ENCODE results near the gene STX3. TPM values are rescaled to one million over a fixed set of nuclear protein-coding genes. Genes with fewer than 3 reads are reported as not detected.

The STX3 gene
- total and polyA plus RNA-seq, 2 of the 8 experiments (the other 6 are each of a cell fraction or from before 2014, with no cell fraction given), result 50.5 to 56.1 TPM

DNA sequence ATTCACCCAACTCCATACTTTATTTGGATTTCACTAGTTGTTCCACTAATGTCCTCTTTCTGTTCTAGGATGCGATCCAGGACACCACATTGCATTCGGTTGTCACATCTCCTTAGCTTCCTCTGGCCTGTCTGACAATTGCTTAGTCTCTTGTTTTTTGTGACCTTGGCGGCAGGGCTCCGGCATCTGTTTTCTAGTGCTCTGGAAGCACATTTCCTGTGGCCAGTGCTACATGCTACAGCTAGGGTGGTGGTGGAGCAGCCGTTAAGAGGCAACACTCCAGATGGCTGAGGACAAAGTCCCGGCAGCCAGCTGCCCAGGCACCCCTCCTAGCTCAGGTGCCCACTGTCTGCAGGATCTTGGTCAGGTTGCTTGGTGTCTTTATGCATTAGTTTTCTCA is 6.8 kb downstream of the STX3 start (continued):
- TF ChIP-seq, protein P1, sequence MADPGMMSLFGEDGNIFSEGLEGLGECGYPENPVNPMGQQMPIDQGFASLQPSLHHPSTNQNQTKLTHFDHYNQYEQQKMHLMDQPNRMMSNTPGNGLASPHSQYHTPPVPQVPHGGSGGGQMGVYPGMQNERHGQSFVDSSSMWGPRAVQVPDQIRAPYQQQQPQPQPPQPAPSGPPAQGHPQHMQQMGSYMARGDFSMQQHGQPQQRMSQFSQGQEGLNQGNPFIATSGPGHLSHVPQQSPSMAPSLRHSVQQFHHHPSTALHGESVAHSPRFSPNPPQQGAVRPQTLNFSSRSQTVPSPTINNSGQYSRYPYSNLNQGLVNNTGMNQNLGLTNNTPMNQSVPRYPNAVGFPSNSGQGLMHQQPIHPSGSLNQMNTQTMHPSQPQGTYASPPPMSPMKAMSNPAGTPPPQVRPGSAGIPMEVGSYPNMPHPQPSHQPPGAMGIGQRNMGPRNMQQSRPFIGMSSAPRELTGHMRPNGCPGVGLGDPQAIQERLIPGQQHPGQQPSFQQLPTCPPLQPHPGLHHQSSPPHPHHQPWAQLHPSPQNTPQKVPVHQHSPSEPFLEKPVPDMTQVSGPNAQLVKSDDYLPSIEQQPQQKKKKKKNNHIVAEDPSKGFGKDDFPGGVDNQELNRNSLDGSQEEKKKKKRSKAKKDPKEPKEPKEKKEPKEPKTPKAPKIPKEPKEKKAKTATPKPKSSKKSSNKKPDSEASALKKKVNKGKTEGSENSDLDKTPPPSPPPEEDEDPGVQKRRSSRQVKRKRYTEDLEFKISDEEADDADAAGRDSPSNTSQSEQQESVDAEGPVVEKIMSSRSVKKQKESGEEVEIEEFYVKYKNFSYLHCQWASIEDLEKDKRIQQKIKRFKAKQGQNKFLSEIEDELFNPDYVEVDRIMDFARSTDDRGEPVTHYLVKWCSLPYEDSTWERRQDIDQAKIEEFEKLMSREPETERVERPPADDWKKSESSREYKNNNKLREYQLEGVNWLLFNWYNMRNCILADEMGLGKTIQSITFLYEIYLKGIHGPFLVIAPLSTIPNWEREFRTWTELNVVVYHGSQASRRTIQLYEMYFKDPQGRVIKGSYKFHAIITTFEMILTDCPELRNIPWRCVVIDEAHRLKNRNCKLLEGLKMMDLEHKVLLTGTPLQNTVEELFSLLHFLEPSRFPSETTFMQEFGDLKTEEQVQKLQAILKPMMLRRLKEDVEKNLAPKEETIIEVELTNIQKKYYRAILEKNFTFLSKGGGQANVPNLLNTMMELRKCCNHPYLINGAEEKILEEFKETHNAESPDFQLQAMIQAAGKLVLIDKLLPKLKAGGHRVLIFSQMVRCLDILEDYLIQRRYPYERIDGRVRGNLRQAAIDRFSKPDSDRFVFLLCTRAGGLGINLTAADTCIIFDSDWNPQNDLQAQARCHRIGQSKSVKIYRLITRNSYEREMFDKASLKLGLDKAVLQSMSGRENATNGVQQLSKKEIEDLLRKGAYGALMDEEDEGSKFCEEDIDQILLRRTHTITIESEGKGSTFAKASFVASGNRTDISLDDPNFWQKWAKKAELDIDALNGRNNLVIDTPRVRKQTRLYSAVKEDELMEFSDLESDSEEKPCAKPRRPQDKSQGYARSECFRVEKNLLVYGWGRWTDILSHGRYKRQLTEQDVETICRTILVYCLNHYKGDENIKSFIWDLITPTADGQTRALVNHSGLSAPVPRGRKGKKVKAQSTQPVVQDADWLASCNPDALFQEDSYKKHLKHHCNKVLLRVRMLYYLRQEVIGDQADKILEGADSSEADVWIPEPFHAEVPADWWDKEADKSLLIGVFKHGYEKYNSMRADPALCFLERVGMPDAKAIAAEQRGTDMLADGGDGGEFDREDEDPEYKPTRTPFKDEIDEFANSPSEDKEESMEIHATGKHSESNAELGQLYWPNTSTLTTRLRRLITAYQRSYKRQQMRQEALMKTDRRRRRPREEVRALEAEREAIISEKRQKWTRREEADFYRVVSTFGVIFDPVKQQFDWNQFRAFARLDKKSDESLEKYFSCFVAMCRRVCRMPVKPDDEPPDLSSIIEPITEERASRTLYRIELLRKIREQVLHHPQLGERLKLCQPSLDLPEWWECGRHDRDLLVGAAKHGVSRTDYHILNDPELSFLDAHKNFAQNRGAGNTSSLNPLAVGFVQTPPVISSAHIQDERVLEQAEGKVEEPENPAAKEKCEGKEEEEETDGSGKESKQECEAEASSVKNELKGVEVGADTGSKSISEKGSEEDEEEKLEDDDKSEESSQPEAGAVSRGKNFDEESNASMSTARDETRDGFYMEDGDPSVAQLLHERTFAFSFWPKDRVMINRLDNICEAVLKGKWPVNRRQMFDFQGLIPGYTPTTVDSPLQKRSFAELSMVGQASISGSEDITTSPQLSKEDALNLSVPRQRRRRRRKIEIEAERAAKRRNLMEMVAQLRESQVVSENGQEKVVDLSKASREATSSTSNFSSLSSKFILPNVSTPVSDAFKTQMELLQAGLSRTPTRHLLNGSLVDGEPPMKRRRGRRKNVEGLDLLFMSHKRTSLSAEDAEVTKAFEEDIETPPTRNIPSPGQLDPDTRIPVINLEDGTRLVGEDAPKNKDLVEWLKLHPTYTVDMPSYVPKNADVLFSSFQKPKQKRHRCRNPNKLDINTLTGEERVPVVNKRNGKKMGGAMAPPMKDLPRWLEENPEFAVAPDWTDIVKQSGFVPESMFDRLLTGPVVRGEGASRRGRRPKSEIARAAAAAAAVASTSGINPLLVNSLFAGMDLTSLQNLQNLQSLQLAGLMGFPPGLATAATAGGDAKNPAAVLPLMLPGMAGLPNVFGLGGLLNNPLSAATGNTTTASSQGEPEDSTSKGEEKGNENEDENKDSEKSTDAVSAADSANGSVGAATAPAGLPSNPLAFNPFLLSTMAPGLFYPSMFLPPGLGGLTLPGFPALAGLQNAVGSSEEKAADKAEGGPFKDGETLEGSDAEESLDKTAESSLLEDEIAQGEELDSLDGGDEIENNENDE (IDR thresholded peaks at IDR 0.05; ENCODE audit: insufficient replicate concordance, low read length), result no peak
- TF ChIP-seq SP4 (IDR thresholded peaks at IDR 0.05; ENCODE audit: low read length), result no peak
- no peak for TF ChIP-seq TCF12 (IDR thresholded peaks at IDR 0.05; ENCODE audit: low read depth, low read length)
- no peak for TF ChIP-seq EGR1 (IDR thresholded peaks at IDR 0.05; ENCODE audit: borderline replicate concordance, low read depth, low read length)
- TF ChIP-seq, protein P2, sequence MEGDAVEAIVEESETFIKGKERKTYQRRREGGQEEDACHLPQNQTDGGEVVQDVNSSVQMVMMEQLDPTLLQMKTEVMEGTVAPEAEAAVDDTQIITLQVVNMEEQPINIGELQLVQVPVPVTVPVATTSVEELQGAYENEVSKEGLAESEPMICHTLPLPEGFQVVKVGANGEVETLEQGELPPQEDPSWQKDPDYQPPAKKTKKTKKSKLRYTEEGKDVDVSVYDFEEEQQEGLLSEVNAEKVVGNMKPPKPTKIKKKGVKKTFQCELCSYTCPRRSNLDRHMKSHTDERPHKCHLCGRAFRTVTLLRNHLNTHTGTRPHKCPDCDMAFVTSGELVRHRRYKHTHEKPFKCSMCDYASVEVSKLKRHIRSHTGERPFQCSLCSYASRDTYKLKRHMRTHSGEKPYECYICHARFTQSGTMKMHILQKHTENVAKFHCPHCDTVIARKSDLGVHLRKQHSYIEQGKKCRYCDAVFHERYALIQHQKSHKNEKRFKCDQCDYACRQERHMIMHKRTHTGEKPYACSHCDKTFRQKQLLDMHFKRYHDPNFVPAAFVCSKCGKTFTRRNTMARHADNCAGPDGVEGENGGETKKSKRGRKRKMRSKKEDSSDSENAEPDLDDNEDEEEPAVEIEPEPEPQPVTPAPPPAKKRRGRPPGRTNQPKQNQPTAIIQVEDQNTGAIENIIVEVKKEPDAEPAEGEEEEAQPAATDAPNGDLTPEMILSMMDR (IDR thresholded peaks at IDR 0.05; ENCODE audit: control extremely low read depth in 1 of 3, insufficient read depth in 1 of 3, low read depth in 1 of 3, low read length in 3 of 3), result no peak
- TF ChIP-seq MAFK (IDR thresholded peaks at IDR 0.05; ENCODE audit: low read depth, low read length), result no peak
- TF ChIP-seq POU5F1 (IDR thresholded peaks at IDR 0.05; ENCODE audit: low read depth, low read length), result no peak
- TF ChIP-seq CHD2 (IDR thresholded peaks at IDR 0.05; ENCODE audit: low read length), result no peak
- no peak for TF ChIP-seq KDM1A (IDR thresholded peaks at IDR 0.05; ENCODE audit: borderline replicate concordance, low read length)
- TF ChIP-seq BACH1 (IDR thresholded peaks at IDR 0.05; ENCODE audit: low read length), result no peak
- no peak for TF ChIP-seq BCL11A (IDR thresholded peaks at IDR 0.05; ENCODE audit: low read depth in 2 of 2, low read length in 2 of 2)

Data from H1 (cell line).